Colon (tissue), 2 donors: ENCODE measurements around the gene ELL2.
"Not testable (repeated sequence)": the region's sequence is repeated elsewhere in the genome, so short reads cannot be mapped to it uniquely, and the experiment has no call there.

Source experiments
- FAIRE-seq: peaks from 2 replicates; lab custom pipeline; 2012; peaks lifted over from hg19 to GRCh38; lab: Jason Lieb, UNC
- donor health status: control.
- donor health status: control.

ELL2 gene

DNA sequence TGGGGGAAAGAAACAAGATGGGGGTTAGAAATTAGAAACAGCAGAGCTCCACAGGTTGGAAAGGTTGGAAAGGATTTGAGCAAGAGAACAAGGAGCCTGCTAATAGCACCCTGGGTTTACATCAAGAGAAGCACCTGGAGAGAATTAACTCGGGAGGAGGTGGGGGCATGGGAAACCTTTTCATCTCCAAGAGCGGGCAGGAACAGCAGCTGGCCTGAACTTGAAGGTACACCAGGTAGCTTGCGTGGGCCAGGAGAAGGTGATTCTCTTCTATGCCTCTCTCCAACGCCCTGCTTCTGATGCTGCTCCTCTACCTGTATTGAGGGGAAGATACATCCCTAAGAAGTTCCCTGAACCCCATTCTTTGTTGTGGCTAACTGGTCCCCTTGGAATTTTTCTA is 102.0 kb downstream of the ELL2 start:
- no peak for FAIRE-seq

DNA sequence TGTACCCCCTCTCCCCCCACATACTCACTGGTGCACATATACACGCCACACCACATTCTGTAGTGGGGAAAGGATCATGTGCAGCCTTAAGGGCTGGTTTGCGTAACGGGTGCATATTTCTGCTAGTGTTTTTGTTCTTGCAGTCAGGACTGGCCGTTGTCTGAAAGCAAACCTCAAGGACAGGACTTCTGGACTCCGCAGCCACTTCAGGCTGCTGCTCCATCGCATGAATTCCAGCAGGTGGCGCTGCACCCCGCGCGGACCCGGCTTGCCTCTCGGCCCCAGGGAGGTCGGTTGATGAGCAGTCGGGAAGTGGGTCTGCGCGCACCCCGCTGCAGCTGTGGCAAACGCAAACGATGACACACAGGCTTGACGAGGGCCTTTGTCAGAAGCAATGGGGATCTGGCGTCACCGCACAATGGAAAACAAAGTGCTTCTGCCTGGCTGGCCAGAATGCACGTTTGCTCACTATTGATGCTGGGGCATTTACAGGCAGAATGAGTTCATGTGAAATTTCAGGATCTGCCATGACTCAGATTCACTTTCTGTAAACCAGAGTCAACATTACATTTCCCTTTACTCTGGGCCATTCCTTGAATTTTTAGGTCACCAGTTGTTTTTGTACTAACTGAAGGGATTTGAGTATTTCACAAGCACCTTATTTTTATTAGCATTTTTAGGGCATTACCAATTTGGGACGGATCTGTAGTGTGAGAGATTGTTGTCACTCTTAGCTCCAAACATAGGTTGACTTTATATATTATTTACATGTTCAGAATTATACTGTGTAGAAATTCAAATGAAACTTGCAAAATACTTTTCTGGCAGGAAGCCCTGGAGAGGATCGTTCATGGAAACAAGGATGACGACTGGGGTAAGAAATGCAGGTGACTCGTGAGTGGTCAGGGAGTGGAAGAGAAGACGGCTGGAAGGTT is 102.7 kb downstream of the ELL2 start:
- FAIRE-seq, result no peak

DNA sequence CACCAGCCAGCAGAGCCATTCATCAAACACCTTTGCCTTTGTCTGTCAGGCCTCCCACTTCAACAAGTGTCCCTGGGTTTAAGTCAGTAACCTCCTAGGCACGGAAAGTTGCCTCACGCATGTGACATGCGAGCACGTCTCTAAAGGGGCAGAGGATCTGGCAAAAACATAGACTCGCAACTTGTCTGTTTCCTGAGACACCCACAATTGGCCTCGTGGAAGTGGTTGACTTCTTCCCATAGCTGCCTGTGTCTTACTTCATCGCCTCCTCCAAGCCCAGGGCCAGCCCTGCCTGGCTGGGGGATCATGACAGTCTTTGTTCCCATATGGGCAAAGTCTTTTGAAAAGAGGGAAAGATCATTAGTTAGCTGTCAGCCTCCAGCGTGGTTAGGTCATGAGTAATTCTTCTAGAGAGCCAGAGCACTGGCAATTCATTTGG is 103.6 kb downstream of the ELL2 start:
- FAIRE-seq, result no peak

DNA sequence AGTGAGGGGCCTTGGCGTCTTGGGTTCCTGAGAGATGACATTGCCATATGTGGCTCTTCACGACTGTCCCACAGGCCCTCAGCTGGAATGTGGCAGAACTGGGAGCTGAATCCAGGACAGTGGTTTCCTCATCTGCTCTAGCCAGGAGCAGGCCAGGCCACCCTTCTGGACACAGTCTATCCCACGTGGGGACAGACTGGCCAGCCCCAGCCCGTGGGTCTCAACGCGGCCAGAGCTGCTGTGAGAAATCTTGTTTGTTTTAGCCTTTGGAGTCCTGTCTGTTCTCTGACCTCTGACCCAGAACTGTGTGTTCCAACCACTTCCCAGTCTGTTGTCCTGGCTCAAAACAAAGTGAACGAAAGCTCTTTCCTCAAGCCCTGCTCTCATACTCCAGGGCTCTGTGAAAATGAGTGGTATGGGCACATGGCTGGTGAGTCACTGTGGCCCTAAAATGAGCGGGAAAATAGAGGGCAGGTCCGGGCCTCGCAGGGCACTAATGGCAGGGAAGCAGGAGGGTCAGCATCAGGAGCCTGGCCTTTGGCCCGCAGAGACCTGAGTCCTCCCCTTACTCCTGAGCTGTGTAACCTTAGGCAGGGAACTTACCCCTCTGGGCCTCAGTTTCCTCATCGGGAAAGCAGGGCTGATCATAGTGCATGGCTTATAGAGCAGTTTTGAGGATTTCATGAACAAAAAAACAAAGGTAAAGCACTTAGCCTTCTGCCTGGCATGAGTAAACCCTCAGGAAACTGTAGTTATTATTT is 104.3 kb downstream of the ELL2 start:
- no peak for FAIRE-seq

DNA sequence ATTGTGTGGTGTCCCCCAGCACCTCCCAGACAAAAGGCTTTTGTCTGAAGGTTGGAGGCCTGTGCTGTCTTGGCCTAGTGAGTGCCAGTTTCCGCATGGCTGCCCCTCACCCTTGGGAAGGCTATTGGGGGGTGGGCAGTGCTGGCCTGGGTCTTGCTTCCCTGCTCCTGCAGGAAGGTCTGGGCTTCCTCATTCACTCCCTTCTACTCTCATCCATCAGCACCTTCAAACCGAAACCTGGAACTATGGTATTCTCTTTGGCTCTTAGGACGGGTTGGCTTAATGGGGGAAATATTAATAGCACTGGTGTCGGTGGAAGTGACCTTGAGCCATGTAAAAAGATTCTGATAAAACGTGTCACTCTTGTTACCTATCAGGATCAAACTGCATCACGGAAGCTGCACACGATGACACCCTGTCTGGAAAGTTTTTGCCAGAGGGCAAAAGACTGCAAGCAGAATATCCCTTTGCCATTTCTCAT is 105.1 kb downstream of the ELL2 start:
- no peak for FAIRE-seq

DNA sequence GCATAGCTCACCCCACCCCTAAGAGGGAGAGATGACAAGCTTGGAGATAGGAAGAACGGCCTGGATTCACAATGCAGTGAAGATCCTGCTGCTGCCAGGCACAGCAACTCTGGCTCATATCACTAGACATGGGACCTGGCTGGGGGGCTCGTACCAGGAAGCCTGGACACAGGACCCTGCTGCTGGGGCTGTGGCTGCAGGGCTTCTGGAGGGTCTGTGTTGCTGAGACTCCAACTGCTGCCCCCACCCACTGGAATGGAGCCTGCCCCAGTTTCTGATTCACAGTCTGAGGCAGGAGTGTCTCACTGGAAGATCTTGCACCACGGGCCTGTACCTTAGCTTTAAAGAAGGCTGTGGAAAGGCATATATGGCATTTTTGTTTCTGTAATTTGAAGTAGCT is 108.2 kb downstream of the ELL2 start:
- FAIRE-seq, result no peak

DNA sequence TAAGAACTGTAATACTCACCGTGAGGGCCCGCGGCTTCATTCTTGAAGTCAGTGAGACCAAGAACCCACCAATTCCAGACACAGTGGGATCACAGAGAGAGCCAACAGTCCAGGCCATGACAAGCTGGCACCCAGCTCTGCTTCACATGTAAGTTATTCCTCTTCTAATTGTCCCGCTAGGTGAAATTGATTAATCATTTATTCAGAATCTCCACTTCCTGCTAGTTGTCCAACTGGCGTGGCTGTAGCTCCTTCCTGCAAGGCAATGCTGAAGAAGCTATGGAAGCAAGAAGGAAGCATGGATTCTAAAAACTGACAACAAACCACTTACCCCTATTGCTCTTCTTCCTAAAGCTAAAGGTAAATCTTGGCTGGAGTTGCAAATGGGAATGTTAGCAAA is 109.1 kb downstream of the ELL2 start:
- FAIRE-seq, result no peak

DNA sequence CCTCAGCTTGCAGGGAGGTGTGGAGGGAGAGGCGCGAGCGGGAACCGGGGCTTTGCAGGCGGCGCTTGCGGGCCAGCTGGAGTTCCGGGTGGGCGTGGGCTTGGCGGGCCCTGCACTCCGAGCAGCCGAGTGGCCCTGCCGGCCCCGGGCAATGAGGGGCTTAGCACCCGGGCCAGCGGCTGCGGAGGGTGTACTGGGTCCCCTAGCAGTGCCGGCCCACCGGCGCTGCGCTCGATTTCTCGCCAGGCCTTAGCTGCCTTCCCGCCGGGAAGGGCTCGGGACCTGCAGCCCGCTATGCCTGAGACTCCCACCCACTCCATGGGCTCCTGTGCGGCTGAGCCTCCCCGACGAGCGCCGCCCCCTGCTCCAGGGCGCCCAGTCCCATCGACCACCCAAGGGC is 110.5 kb downstream of the ELL2 start:
- not testable (repeated sequence) for FAIRE-seq

DNA sequence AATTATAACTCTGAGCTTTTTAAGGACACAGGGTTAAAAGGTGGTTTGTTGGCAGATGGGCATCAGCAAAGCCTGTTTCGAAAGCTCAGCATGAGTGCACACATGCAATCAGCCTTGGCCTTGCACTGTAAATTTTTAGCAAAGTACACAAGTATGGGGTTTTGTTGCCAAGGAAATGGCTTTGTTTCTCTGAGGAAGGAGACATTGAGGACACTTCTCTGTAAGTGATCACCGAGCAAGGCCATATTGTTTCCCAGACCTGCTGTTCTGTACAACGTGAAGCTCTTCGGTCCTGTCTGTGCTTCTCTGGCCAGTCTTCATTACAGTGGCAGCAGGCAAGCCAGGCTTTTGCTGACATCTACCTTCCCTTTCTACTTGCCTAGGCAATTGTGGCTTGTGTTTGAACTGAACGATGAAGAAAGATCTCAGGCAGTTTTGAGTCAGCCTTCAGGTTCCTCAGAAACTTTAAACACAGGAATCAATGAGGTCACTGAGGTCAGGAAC is 111.2 kb downstream of the ELL2 start:
- FAIRE-seq, result no peak

DNA sequence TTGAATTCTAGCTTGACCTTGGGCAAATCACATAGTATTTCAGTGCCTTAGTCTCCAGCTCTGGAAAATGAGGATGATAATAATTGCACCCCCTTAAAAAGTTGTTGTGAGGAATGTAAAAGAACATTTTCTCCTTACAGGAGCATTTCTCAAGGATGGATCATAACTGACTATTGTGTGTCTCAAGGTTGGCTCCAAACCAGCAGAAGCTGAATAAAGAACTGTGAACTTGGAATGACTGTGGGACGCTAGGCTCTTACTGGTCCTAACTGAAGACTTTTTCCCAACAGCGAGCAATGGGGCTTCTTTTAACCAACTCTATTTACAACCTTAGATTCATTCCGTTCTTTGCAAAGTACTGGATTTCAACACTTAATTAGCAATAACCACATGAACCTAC is 113.0 kb downstream of the ELL2 start:
- no peak for FAIRE-seq

DNA sequence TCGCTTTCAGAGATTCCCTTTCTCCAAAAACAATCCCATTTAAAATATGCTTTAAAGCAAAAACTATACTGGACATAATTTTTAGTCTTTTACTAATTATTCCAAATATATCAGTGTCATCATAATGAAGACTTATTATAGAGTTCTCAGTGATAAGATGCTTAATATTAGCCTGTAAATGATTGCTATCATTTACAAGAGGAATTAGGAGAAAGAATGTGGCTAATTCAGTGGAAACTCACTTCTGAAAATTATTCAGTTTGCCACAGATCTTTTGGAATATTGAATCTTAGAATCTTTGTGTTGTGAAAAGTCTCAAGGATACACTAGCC is 114.4 kb downstream of the ELL2 start:
- FAIRE-seq, result no peak

DNA sequence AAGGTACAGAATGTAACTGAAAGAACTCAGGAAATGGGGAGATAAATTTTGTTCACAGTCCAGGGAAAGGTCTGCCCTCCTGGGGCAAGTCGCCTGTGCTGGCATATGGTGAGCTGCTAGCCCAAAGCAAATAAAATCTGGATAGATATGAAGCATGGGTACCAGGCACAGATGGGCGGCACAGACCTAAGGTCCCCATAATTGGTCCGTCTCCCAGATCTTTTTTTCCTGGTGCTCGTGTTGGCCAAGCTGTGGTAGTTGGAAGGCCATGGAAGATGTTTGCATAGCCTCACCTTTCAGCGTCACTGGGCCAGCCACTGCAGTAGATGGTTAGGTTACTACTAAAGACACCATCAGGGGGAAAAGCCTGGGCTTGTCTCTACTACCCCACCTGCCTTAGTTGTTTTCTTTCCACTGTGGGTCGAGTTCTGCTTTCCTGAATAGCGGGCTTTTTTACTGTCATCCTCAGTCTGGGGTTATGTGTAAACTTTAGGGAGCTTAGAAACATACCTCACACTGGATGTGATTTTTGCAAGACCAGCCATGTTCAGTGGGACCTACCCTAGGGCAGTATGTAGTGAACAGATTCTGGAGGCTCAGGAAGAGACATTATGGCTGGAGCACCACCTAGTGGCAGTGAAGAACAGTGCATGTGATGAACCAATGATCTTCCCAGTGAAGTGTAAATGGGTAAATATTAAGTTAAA is 114.9 kb downstream of the ELL2 start:
- no peak for FAIRE-seq

DNA sequence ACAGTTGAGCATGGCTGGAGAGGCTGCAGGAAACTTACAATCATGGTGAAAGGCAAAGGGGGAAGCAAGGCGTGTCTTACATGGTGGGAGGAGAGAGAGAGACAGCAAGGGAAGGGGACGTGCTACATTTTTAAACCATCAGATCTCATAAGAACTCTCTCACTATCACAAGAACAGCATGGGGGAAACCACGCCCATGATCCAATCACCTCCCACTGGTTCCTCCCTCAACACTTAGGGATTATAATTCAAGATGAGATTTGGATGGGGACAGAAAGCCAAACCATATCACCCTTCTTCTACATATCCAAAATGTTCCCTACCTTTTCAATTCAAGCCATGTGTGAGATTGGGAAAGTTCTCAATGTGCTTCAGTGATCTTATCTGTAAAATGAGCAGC is 116.3 kb downstream of the ELL2 start:
- no peak for FAIRE-seq

DNA sequence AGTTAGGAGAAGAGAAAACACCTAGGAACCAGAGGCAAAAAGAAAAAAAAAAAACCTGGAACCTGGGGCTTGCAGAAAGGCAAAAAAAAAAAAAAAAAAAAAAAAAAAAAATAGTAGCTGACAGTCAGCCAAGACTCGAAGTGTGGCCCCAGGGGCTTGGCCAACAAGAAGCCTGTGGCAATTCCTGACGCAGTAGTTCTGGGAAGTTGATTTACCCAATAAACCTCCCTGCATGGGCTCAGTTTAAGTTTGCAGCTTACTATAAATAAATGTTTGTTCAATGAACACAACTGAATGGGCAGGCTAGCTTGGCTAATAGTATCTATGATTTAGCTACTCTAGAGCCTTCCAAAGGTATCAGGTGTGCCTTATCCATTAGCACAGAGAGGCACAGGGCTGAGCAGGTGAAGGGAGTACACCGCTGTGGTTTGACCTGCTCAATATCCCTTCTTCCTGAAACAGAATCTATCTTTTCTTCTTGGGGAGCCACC is 117.9 kb downstream of the ELL2 start:
- FAIRE-seq, result no peak

DNA sequence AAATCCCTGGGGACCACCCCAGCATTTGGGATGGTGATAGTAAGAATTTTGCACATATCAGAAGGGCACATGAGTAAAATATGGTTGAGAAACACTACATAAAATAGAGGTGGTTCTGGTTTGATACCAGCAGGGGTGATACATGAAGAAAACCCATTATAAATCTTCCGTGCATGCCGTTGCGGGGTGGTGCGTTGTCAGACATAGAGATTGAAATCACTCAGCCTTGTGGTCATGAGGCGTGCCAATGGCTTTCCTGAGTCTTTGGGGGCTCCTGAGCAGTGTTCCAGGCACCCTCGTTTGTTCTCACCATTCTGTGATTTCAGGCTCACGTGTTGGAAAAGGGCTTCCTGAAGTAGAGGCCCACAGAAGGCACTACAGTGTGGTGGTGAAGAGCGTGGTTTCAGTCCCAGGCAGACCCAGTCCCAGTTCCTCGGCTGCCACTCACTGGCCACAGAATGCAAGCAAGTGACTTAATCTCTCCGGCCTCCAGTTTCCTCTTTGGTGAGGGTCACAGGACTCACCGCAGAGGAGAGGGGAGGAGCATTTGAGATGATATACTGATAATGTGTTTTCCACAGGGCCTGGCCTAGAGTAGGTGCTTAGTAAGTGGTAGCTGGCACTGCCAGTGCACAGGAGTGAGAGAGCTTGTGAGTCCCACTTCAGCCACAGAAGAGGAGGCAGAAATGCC is 118.7 kb downstream of the ELL2 start:
- no peak for FAIRE-seq

DNA sequence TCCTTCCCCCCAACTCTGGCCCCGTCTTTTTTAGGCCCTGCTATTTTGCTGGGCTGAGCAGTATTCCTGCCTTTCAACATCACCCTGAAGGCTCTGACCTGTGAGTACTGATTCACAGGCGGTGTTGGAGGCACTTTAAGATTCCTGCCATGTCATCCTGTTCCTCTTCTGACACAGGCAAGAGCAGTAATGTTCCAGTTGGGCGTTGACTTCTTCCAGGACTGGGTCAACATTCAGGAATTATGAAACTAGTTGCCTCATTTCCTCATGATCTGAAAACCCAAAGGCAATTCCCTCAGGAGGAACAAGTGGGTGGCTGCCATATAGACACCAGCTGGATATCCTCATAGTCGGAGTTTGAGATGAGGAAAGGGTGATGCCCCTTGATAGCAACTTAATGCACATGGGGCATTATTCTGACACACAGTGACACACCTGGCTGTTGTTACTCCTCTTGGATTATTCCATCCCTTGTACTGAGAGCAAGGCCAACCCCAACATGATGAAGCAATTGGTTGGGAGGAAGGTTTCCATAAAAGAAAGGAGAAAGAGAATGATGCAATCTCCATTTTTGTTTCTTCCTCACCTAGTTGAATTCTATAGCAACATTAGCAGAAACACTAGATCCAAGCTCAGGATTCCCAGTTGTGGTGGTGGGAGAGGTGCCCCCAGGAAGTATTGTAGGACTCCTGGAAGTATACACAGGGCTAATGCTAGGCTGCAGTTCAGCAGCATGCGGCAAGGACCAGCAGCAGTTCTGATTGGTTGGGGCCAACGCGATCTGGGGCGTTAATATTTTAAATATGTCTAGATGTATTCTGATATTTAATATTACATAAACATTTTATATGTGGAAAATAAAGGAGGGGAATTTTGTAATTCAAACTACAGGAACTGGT is 119.5 kb downstream of the ELL2 start:
- no peak for FAIRE-seq

DNA sequence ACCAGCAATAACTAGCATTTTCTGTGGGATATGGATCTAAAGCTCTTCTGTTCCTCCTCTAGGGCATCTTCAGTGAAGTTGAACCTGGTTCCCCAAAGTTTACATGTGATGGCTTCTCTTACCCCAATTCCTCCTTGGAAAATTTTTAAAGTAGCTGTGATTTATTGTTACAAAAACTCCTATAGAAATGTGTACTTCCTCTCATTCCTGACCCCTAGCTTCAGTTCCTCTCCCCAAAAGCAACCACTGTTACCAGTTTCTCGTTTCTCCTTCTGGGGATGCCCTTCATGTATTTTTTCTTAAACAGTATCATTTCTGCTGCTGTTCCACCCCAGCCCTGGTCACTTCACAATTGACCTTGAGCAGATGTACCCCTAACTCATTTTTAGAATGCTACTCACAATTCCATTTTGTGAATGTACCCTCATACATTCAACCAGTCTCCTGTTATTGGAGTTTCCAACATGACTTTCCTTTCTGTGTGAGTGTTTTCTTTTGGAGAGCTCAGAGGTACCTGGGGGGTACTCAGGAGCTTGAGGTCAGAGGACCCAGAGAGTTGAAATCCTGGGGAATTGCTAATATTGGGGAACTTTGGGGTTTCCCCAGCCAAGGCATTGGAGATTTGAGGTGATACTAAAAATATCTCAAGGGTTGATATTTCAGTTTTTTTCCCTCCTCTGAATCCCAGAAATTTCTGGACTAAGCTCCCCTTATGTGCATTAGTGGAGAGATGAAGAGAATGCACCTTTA is 120.5 kb downstream of the ELL2 start:
- FAIRE-seq, result no peak

DNA sequence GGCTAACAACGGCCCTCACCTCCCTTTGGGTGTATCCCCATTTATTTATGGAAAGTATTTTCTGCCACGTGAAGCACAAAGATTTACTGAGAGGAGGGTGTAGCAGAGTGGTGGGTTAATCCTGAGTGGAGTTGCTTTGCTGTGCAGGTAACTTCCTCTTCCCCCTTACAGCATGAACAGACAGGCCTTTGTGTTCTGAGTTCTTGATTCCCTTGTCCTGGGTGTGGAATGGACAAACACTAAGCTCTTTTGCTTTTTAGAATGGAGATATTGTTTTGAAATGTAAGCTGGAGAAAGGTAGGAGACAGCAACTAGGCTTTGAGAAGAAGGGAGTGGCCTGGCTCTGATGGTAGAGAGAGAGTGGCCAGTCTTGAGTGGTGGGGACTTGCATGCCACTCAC is 122.0 kb downstream of the ELL2 start:
- FAIRE-seq, result no peak

DNA sequence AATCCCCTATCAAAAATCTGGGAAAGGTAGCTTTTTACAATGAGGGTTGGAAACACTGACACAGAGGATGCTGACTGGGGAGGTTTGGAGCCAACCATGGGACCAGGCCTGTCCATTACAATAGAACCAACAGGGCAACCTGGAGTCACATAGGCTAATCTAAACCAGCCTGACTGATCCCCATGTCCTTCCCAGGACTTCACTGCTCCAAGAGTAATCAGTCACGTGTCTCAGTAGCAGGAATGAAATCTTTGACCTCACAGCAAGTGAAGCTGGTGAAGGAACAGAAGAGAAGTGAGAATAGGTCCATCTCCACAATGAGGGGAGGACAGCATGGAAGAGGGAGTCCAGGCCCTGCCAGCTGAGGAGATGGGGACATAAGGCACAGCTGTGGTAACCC is 123.1 kb downstream of the ELL2 start:
- FAIRE-seq, result no peak

DNA sequence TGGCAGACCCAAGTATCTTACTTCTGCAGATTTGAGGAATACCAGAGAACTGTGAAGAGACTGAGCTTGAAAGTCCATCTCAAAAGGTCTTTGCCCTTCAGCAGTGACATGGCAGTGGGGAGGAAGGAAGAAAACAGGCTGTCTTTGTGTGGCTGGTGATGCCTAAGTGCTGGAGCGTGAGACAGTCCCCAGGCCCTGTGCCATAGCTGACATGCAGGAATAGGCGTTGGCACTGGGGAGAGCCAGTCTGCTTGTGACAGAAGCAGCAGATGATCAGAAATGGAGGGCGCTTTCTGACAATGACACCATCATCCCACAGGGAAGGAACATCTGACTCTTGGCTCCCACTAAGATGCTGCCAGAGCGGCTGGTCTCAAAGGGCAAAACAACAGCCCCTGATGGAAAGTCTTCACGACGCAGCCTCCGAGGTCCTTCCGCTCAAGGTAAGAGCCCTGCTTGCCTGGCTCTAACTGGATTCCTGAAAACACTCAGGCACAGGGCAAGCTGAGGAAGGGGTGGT is 123.6 kb downstream of the ELL2 start:
- no peak for FAIRE-seq
